Lower leg skin (tissue), 3 donors: ENCODE measurements around the gene DENND1A.

Experiments
- CTCF ChIP-seq, 3 donors: fragments of 450-650 bp; IDR thresholded peaks; one replicate each; pipeline ENCODE4 v1.5.1; 2016; ENCODE audit warnings: antibody characterized with exemption in 3 of 3, mild to moderate bottlenecking in 3 of 3, moderate library complexity in 2 of 3
- POLR2A ChIP-seq, 2 donors: fragments of 450-650 bp; IDR thresholded peaks; one replicate each; pipeline ENCODE4 v1.6.1; 2016 to 2017; ENCODE audit warnings: antibody characterized with exemption in 2 of 2, mild to moderate bottlenecking in 1 of 2, moderate library complexity in 1 of 2

GRCh38 chr9:123490688-123491087 is 439.2 kb downstream of the DENND1A start:
- TF ChIP-seq CTCF (IDR thresholded peaks at IDR 0.05), result no peak
- no peak for TF ChIP-seq POLR2A (IDR thresholded peaks at IDR 0.05)
